Esophagus (tissue), 2 donors: ENCODE measurements around the gene COG7. TPM values are rescaled to one million over a fixed set of nuclear protein-coding genes. Genes with fewer than 3 reads are reported as not detected.
"Not testable (repeated sequence)": the region's sequence is repeated elsewhere in the genome, so short reads cannot be mapped to it uniquely, and the experiment has no call there.

Experiments
- H3K27ac ChIP-seq, 2 donors: one replicate each; pipeline ENCODE4 v1.5.1; 2013; ENCODE audit warnings: low read depth in 2 of 2, mild to moderate bottlenecking in 2 of 2, inconsistent platforms in 1 of 2, low read length in 1 of 2, moderate library complexity in 1 of 2
- H3K27me3 ChIP-seq, 2 donors: one replicate each; pipeline ENCODE4 v1.6.1; 2013; ENCODE audit warnings: low read length in 2 of 2, control low read depth in 1 of 2, mild to moderate bottlenecking in 1 of 2; ENCODE audit not compliant: insufficient read depth in 2 of 2, control insufficient read depth in 1 of 2
- H3K36me3 ChIP-seq, 2 donors: one replicate each; pipeline ENCODE4 v1.6.1; 2013; ENCODE audit warnings: low read length in 1 of 2; ENCODE audit not compliant: control insufficient read depth in 2 of 2, insufficient read depth in 2 of 2
- H3K4me1 ChIP-seq, 2 donors: one replicate each; pipeline ENCODE4 v1.6.1; 2013; ENCODE audit warnings: low read length in 1 of 2; ENCODE audit not compliant: control insufficient read depth in 2 of 2, insufficient read depth in 2 of 2
- H3K4me3 ChIP-seq, 2 donors: one replicate each; pipeline ENCODE4 v1.5.1; 2013; ENCODE audit warnings: low read length in 2 of 2, mild to moderate bottlenecking in 2 of 2, low read depth in 1 of 2, moderate library complexity in 1 of 2
- H3K9me3 ChIP-seq, 2 donors: one replicate each; pipeline ENCODE4 v1.6.1; 2013; ENCODE audit warnings: mild to moderate bottlenecking in 2 of 2, low read depth in 1 of 2, low read length in 1 of 2, moderate library complexity in 1 of 2; ENCODE audit not compliant: control insufficient read depth in 2 of 2, insufficient read depth in 1 of 2
- WGBS, 2 donors: extraction: QIAGEN DNeasy Blood & Tissue Kit; methylation state at CpG; one replicate each; pipeline ENCODE4 v1.1.7; 2013; 5-methylcytosine and 5-hydroxymethylcytosine counted together
- polyA plus RNA-seq, 2 donors: library from polyadenylated mRNA; stranded (reverse); fragments of 200-250 nt; gene quantifications; one replicate each; pipeline ENCODE4 v1.2.3, GENCODE V29; 2013
- donor health status: healthy with polysubstance abuse.
- donor health status: Bipolar disorder and iron deficiency.

The COG7 gene
- polyA plus RNA-seq, 2 donors: 14.2 to 21.2 TPM

DNA sequence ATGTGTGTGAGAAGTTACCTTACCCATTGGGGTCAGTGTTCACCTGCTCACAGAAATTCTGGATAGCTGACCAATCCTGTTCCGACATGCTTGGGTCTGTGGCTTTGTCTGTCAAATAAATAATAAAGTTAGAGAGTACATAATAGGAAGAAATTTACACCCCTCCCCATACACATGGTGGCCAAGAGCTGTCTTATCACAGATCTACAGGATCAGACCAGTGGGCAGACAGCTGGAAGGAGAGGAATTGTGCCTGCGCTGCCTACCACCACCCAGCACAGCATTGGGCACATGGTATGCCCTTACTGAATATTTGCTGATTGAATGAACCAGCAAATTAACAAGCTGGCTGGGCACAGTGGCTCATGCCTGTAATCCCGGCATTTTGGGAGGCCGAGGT is 42.7 kb upstream of the COG7 start:
- no peak overlapping the region for H3K4me3 ChIP-seq
- 94 to 96% methylated on average over 4 of the region's 4 CpGs for WGBS, 2 donors
- H3K36me3 ChIP-seq: peaks cover 11 to 18% of the 10 kb centered on the region in 2 donors
- H3K27ac ChIP-seq: no peak overlapping the region
- H3K27me3 ChIP-seq: no peaks in the 10 kb centered on the region
- H3K4me1 ChIP-seq: peaks cover 2 to 20% of the 10 kb centered on the region in 2 donors
- no peaks in the 10 kb centered on the region for H3K9me3 ChIP-seq

DNA sequence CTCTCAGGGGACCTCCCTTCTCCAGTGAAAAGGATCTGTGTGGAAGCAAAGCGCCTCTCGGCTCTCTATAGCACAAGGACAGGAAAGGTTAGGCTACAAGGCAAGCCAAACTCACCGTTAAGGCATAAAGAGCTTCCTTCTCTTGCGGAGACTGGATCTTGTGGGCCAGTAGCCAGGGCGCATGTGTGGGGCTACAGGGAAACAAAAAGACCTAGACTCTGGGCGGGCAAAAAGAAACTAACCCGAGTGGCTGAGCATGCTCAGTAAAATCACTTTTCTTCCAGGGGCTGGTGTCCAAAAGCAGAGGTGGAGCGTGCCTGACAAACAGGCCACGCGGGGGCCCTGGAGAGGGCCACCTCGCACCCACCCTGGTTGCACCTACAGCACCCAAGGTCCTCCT is 41.2 kb upstream of the COG7 start:
- Histone ChIP-seq H3K27me3 (no peaks in the 10 kb centered on the region), H3K9me3 (no peaks in the 10 kb centered on the region), H3K36me3 (peaks cover 11 to 20% of the 10 kb centered on the region in 2 donors), H3K27ac (peak overlapping the region in 1 of 2 donors; percentile 47), H3K4me3 (no peak overlapping the region), H3K4me1 (peaks cover 2 to 14% of the 10 kb centered on the region in 2 donors)
- WGBS, 2 donors: 80 to 90% methylated on average over 11 of the region's 11 CpGs

DNA sequence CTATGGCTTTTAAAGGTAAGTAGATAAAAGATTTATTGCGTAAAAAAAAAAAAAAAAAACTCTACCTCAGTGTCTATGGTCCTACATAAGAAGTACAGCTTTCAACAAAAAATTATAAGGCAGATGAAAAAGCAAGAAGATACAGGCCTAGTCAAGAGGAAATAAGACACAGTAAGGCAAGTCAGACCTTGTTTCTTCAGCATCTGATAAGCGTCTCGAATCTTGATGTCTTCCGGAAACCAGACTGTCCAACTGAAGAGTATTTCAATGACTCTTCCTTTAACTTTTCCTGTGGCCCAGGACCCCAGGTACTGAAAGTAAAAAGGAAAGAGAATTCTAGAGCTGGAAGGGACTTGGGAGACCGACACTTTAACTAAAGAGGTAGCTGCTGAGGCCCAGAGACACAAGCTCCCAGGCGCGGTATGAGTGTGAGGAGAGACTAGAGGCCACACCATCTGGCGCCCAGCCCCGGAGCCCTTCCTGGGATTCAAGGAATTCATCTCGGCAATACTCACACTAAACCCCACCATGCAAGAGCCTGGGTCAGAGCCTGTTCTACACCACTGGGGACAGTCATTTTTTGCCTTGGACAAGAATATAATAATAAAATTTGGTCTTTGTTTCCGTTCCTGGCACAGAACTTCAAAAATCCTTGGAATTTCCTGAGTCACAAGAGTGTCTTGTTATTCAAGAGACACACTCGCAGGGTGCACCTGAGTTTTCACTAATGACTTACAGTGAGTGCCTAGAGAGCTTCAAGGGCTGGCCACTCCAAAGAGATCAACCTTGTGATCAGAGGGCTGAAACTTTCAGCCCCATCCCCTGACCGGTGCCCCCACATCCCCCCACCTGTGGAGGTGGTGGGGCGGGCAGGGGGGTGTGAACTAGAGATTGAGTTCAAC is 38.8 kb upstream of the COG7 start:
- no peaks in the 10 kb centered on the region for H3K27me3 ChIP-seq
- peaks cover 20 to 36% of the 10 kb centered on the region in 2 donors for H3K36me3 ChIP-seq
- no peak overlapping the region for H3K4me3 ChIP-seq
- H3K4me1 ChIP-seq: peaks cover 5 to 7% of the 10 kb centered on the region in 2 donors
- peak overlapping the region; percentile 6 to 76 for H3K27ac ChIP-seq
- WGBS, 2 donors: 67 to 69% methylated on average over 14 of the region's 14 CpGs
- no peaks in the 10 kb centered on the region for H3K9me3 ChIP-seq

DNA sequence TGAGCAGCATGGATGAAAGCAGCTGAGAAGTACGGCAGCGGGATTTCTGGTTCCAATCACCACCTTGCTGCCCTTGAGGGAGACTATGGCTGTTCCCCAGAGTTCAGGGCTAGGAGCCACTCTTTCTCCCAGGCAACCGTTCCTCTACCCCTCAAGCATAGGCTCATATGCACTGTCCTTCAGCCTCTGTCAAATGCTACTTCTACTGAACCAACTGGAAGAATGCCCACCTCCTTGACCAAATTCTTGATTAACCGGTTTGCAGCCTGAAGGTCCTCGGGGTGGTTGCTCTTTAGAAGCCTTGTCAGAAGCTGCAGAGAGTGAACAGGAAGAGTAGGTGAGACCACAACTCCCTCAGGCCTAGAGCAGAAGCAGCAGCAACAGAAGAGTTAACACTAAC is 33.5 kb upstream of the COG7 start:
- H3K9me3 ChIP-seq: no peaks in the 10 kb centered on the region
- H3K36me3 ChIP-seq: peaks cover 26 to 40% of the 10 kb centered on the region in 2 donors
- H3K27me3 ChIP-seq: no peaks in the 10 kb centered on the region
- peaks cover 0 to 3% of the 10 kb centered on the region in 2 donors for H3K4me1 ChIP-seq
- no peak overlapping the region for H3K27ac ChIP-seq
- H3K4me3 ChIP-seq: no peak overlapping the region
- 55 to 61% methylated on average over 5 of the region's 5 CpGs for WGBS, 2 donors

DNA sequence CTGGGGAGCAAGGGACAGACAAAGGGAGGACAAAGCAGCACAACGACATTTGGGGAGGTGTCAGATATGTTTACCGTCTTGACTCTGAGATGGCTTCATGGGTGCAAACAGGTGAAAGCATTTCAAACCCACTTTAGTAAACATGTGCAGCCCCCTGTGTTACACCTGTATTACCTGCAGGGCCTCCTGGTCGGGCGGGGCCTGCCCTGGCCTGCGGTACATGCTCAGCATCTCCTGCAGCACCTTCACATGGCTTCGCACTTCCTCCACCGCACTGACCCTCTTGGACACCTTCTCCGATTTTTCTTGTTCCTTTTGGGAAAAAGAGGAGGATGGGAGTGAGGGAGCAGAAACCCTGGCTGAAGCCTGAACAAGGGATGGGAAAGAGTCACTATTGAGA is 32.9 kb upstream of the COG7 start:
- Histone ChIP-seq H3K27me3 (no peaks in the 10 kb centered on the region), H3K4me3 (no peak overlapping the region), H3K27ac (no peak overlapping the region), H3K4me1 (peaks cover 0 to 3% of the 10 kb centered on the region in 2 donors), H3K36me3 (peaks cover 26 to 41% of the 10 kb centered on the region in 2 donors), H3K9me3 (no peaks in the 10 kb centered on the region)
- WGBS, 2 donors: 94 to 95% methylated on average over 8 of the region's 8 CpGs

DNA sequence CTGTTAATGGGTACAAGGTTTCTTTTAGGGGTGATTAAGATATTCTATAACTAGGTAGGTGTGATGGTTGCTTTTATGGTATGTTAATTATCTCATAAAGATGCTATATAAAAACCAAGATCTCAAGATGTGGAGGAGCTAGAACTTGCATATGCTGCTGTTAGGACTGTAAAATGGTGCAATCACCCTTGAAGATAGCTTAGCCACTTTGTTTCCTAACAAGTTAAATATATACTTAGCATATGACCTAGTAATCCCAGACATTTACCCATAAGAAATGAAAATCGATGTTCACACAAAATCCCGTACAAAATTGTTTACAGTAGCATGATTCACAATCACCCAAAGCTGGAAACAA is 32.2 kb upstream of the COG7 start:
- Histone ChIP-seq H3K27me3 (no peaks in the 10 kb centered on the region), H3K36me3 (peaks cover 26 to 46% of the 10 kb centered on the region in 2 donors), H3K4me1 (peaks cover 0 to 3% of the 10 kb centered on the region in 2 donors), H3K4me3 (no peak overlapping the region), H3K9me3 (no peaks in the 10 kb centered on the region), H3K27ac (no peak overlapping the region)
- WGBS, 2 donors: 75 to 84% methylated on average over 2 of the region's 2 CpGs

DNA sequence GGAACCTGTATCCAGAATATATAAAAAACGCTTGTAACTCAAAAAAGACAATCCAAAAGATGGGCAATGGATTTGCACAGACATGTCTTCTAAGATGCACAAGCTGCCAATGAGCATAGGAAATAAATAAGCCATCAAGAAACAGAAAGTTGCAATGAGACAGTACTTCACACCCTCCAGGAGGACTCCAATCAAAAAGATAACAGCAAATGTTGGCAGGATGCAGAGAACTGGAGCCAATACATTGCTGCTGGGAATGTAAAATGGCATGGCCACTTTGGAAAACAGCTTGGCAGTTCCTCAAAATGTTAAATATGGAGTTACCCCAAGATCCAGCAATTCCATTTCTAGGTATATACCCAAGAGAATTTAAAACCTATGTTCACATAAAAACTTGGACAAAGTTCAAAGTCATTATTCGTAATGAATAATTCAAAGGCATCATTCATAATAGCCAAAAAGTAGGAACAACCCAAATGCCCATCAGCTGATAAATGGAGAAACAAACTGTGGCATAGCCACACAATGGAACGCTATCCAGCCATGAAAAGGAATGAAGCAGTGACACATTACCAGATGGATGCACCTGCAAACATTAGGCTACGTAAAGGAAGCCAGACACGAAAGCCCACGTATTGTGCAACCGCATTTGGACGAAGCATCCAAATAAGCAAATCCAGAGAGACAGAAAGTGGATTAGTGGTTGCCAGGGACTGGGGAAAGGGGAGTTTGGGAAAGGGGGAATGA is 31.7 kb upstream of the COG7 start:
- 76% methylated on average over 8 of the region's 8 CpGs for WGBS, 2 donors
- Histone ChIP-seq H3K9me3 (peaks cover 0 to under 1% of the 10 kb centered on the region in 2 donors), H3K27me3 (no peaks in the 10 kb centered on the region), H3K27ac (no peak overlapping the region), H3K36me3 (peaks cover 29 to 49% of the 10 kb centered on the region in 2 donors), H3K4me1 (peaks cover 0 to 3% of the 10 kb centered on the region in 2 donors), H3K4me3 (no peak overlapping the region)

DNA sequence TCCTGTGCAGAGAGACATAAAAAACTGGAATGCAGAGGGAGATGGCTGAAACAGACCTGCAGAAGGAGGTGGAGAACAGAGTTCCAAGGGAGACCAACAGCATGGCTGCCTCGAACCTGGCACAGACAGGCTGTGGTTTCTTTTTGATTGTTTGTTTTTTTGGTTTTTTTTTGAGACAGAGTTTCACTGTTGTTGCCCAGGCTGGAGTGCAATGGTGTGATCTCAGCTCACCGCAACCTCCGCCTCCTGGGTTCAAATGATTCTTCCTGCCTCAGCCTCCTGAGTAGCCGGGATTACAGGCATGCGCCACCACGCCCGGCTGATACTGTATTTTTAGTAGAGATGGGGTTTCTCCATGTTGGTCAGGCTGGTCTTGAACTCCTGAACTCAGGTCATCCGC is 30.5 kb upstream of the COG7 start:
- H3K27ac ChIP-seq, H3K4me3 ChIP-seq, H3K27me3 ChIP-seq, H3K4me1 ChIP-seq, H3K9me3 ChIP-seq: not testable (repeated sequence)
- H3K36me3 ChIP-seq: peaks cover 37 to 57% of the 10 kb centered on the region in 2 donors
- 93 to 98% methylated on average over 8 of the region's 8 CpGs for WGBS, 2 donors

DNA sequence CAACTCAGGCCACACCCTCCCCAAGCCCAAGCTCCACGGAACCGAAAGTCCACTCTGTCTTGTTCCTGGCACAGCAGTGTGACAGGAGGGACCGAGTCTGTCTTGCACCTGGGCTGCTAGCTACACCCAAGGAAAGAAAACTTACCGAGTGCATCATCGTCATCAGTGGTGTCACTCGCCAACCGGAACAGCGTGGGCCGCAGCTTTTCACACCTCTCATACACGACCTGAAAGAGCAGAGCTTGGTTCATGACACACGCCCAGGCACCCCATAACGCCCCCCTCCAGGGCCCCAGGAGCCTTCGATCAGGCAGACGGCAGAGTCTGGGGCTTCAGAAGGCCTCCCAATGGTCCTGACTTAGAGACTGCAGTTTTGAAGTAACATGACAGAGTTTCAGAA is 29.8 kb upstream of the COG7 start:
- Histone ChIP-seq H3K36me3 (peaks cover 36 to 52% of the 10 kb centered on the region in 2 donors), H3K27ac (no peak overlapping the region), H3K9me3 (peaks cover 0 to 4% of the 10 kb centered on the region in 2 donors), H3K4me3 (no peak overlapping the region), H3K27me3 (no peaks in the 10 kb centered on the region), H3K4me1 (peaks cover 0 to 5% of the 10 kb centered on the region in 2 donors)
- WGBS, 2 donors: 86 to 87% methylated on average over 14 of the region's 14 CpGs
